Measurements from ENCODE around the gene ZNF717. TPM values are rescaled to one million over a fixed set of nuclear protein-coding genes. Genes with fewer than 3 reads are reported as not detected.

Gene ZNF717
- total RNA-seq, 1 donor = 5.0 TPM

Other genes with a start within 250 kb of the ZNF717 start
- not detected for gene FRG2C, start 121.2 kb downstream of the ZNF717 start, total RNA-seq

Data from mononuclear cell (primary cell).